KG1 (cell line): ENCODE measurements around the gene PRR20D.
"Not testable (repeated sequence)": the region's sequence is repeated elsewhere in the genome, so short reads cannot be mapped to it uniquely, and the experiment has no call there.

Source experiments
- DNase-seq: peaks from one replicate; lab custom pipeline; 2025; lab: John Stamatoyannopoulos, UW

The PRR20D gene

GRCh38 chr13:57160332-57160731 is at the start of gene PRR20D:
Gene PRR20D, plus strand, starts transcription at chr13:57160632. Its CDS starts 387 bp downstream, at chr13:57161019.
- not testable (repeated sequence) for DNase-seq

GRCh38 chr13:57114945-57115344 is 45.5 kb upstream of the PRR20D start:
- no peak for DNase-seq

- DNase-seq = no peak
Observed at GRCh38 chr13:57123681-57124080, 36.8 kb upstream of the PRR20D start.

- no peak for DNase-seq
Observed at GRCh38 chr13:57128909-57129308, 31.5 kb upstream of the PRR20D start.

- DNase-seq = no peak
Observed at GRCh38 chr13:57136093-57136492, 24.3 kb upstream of the PRR20D start.

- DNase-seq = no peak
Observed at GRCh38 chr13:57137585-57137984, 22.8 kb upstream of the PRR20D start.

GRCh38 chr13:57138988-57139387 is 21.4 kb upstream of the PRR20D start:
- DNase-seq = no peak

- DNase-seq = not testable (repeated sequence)
Observed at GRCh38 chr13:57139781-57140180, 20.7 kb upstream of the PRR20D start.

GRCh38 chr13:57140235-57140968 is 20.0 kb upstream of the PRR20D start, which contains the start of gene PRR20A:
Gene PRR20A, plus strand, starts transcription at chr13:57140918. Its CDS starts 387 bp downstream, at chr13:57141305.
- DNase-seq = not testable (repeated sequence)

GRCh38 chr13:57147188-57147587 is 13.2 kb upstream of the PRR20D start, which contains the start of gene PRR20B:
Gene PRR20B, plus strand, starts transcription at chr13:57147488. Its CDS starts 387 bp downstream, at chr13:57147875.
- DNase-seq = not testable (repeated sequence)

GRCh38 chr13:57148106-57148505 is 12.3 kb upstream of the PRR20D start:
- not testable (repeated sequence) for DNase-seq

GRCh38 chr13:57153761-57154160 is 6.7 kb upstream of the PRR20D start, which contains the start of gene PRR20C:
Gene PRR20C, plus strand, starts transcription at chr13:57154061. Its CDS starts 387 bp downstream, at chr13:57154448.
- DNase-seq = not testable (repeated sequence)

- not testable (repeated sequence) for DNase-seq
Observed at GRCh38 chr13:57166897-57167296, 6.5 kb downstream of the PRR20D start, which contains the start of gene PRR20E. Gene PRR20E, plus strand, starts transcription at chr13:57167197. Its CDS starts 387 bp downstream, at chr13:57167584.

GRCh38 chr13:57191667-57192066 is 31.2 kb downstream of the PRR20D start:
- DNase-seq = no peak

- no peak for DNase-seq
Observed at GRCh38 chr13:57212989-57213388, 52.6 kb downstream of the PRR20D start.
